GM12873 (cell line): ENCODE measurements around the gene ZNF44.

Experiments used
- TF ChIP-seq, protein P1 (sequence below): IDR thresholded peaks from 2 replicates; pipeline ENCODE4 v1.5.1; 2012; ENCODE audit warnings: low read depth, mild to moderate bottlenecking, moderate library complexity, low read length, control low read depth; ENCODE audit not compliant: insufficient read depth; ENCODE audit errors: missing control alignments

The ZNF44 gene

GRCh38 chr19:12294249-12295158, at the start of gene ZNF44:
Gene ZNF44 (minus strand): TSS chr19:12294883. CDS start chr19:12294694, 189 bp downstream.
- TF ChIP-seq, protein P1, sequence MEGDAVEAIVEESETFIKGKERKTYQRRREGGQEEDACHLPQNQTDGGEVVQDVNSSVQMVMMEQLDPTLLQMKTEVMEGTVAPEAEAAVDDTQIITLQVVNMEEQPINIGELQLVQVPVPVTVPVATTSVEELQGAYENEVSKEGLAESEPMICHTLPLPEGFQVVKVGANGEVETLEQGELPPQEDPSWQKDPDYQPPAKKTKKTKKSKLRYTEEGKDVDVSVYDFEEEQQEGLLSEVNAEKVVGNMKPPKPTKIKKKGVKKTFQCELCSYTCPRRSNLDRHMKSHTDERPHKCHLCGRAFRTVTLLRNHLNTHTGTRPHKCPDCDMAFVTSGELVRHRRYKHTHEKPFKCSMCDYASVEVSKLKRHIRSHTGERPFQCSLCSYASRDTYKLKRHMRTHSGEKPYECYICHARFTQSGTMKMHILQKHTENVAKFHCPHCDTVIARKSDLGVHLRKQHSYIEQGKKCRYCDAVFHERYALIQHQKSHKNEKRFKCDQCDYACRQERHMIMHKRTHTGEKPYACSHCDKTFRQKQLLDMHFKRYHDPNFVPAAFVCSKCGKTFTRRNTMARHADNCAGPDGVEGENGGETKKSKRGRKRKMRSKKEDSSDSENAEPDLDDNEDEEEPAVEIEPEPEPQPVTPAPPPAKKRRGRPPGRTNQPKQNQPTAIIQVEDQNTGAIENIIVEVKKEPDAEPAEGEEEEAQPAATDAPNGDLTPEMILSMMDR: no peak

- TF ChIP-seq, protein P1: no peak
These were observed 38.8 kb upstream of the ZNF44 start, which contains the start of gene ZNF563 for GRCh38 chr19:12333162-12334159. Gene ZNF563 (minus strand): TSS chr19:12333633. CDS start chr19:12333482, 151 bp downstream.

DNA sequence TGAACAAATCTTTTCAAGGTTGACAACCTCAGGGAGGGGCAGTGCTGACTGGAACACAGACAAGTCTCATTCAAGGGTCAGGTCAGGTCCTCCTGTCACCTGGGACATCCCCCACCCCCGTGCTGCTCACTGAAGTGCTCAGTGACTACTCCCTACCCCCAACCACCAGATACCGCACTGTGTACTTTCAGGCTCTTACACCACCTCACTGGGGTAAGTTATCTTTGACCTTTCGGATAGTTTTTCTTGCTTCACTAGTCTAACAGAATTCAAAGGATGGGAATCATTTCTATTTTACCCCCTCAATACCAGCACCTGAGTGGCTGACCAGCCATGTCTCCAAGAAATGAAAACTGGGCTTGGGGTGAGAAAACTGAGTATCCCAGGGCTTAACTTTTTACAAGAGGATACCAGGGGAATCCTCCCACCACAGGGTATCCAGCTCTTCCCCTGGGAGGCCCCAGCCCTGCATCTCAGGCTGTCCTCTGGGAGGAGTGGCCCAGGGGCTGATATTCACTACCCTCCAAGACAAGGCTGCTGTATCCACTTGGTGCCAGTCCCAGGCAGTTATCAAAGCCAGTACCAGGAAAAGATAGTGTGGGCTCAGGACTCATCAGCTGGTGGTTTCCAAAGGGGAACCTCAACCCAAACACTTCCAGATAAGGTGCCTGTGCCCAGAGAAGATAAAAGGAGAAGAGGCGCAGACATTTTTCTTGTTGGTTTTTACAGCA, 36.7 kb upstream of the ZNF44 start:
- TF ChIP-seq, protein P1: no peak

GRCh38 chr19:12330340-12330739, 35.7 kb upstream of the ZNF44 start:
- TF ChIP-seq, protein P1: no peak

DNA sequence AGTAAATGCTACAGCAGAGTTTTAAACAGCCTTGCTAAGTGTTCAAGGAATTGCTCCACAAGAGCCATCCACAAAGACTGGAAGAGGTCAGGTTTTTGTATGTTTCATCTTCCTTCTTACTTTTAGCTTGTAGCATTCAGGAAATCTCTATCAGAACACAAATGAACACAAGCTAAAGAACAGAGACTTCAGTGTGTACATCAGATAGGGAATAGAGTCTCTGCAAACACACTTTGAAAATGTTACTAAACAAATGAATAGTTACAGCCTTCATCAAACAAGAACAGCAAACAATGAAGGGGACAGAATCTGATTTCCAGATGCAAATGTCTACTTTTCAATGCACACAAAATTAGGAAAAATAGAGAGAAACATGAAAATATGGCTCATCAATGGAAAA, 31.0 kb upstream of the ZNF44 start:
- TF ChIP-seq, protein P1: no peak

DNA sequence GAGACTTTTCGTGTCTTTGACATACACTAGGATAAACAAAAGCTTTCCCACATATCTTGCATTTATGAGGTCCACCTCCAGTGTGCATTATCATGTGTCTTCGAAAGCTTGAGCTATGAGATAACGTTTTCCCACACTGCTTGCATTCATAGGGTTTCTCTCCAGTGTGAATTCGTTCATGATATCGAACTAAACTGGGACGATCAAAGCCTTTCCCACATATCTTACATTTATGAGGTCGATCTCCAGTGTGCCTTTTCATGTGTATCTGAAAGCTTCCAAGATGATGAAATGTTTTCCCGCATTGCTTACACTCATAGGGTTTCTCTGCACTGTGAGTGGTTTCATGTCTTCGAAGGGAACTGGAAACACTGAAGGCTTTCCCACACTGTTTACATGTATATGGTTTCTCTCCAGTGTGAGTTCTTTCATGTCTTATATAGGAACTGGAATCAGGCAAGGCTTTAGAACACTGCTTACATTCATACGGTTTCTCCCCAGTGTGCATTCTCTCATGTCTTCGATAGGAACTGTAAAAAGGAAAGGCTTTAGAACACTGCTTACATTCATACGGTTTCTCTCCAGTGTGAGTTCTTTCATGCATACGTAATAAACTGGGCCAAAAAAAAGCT, 24.2 kb upstream of the ZNF44 start:
- TF ChIP-seq, protein P1: no peak
